K562 (cell line): ENCODE data around the gene GALNT18. TPM values are rescaled to one million over a fixed set of nuclear protein-coding genes. Genes with fewer than 3 reads are reported as not detected.

Source experiments
- ATAC-seq: fragments of 200-7000 bp; cut with Tn5 transposase; 3 replicates; pipeline ENCODE4 v1.9.1; 2020; ENCODE audit warnings: moderate library complexity
- BruUV-seq: library from RNA; stranded (reverse); fragments of 400-500 nt; replicated peaks from 2 replicates; lab custom pipeline; 2021; lab: Mats Ljungman, UMichigan
- CTCF ChIA-PET: fragments of 300-600 bp; formaldehyde crosslinking; extraction: SDS; loops from one replicate; lab custom pipeline; 2021; ENCODE audit warnings: low intra/inter-chr PET ratio; lab: Yijun Ruan, JAX
- POLR2A ChIA-PET: fragments of 300-600, 350-650 bp; sonication (Branson Sonifier 250); formaldehyde crosslinking; extraction: SDS; loops from one replicate; lab custom pipeline; 2021; ENCODE audit warnings: antibody characterized with exemption, inconsistent platforms; lab: Yijun Ruan, JAX
- DNase-seq, 4 experiments: peaks; one replicate each; pipeline versions ENCODE4 v3.0.0 to v3.0.0-alpha.2; 2011 to 2018; ENCODE audit warnings: low spot score in 3 of 4, mixed read lengths in 3 of 4; ENCODE audit errors: extremely low read depth in 1 of 4
- FAIRE-seq: peaks from 2 replicates; lab custom pipeline; 2011; peaks lifted over from hg19 to GRCh38; lab: Jason Lieb, UNC
- H2AFZ ChIP-seq: 2 replicates; pipeline ENCODE4 v1.6.0; 2011; ENCODE audit warnings: low read depth, low read length, control low read depth, inconsistent platforms
- H3K27ac ChIP-seq: fragments of 200-600 bp; 3 replicates; pipeline ENCODE4 v1.8.0; 2011; ENCODE audit warnings: low read depth, mild to moderate bottlenecking, control low read depth, inconsistent platforms, low read length, moderate library complexity, mixed read lengths; ENCODE audit errors: extremely low read depth
- H3K27me3 ChIP-seq, 2 experiments: fragments of 300-600 bp in 1 of 2; 2 replicates in 1 of 2; 3 replicates in 1 of 2; pipeline versions ENCODE4 v1.6.0 to v1.8.0; 2011; ENCODE audit warnings: inconsistent platforms in 2 of 2, low read length in 2 of 2, mild to moderate bottlenecking in 1 of 2, mixed read lengths in 1 of 2, moderate library complexity in 1 of 2; ENCODE audit not compliant: control insufficient read depth in 2 of 2, insufficient read depth in 2 of 2
- H3K36me3 ChIP-seq: fragments of 300-600 bp; 3 replicates; pipeline ENCODE4 v1.8.0; 2011; ENCODE audit warnings: mild to moderate bottlenecking, low read length, inconsistent platforms; ENCODE audit not compliant: control insufficient read depth, insufficient read depth
- H3K4me1 ChIP-seq, 2 experiments: fragments of 200-600 bp in 1 of 2; replicated peaks in 1 of 2; 2 replicates in 1 of 2; 3 replicates in 1 of 2; pipeline versions ENCODE4 v1.5.1 to v1.8.0; 2011; ENCODE audit warnings: inconsistent platforms in 2 of 2, low read length in 2 of 2, mild to moderate bottlenecking in 1 of 2, mixed read lengths in 1 of 2, moderate library complexity in 1 of 2; ENCODE audit not compliant: control insufficient read depth in 2 of 2, insufficient read depth in 2 of 2
- H3K4me2 ChIP-seq: 2 replicates; pipeline ENCODE4 v1.6.1; 2011; ENCODE audit warnings: low read length, control low read depth, inconsistent platforms, mixed read lengths; ENCODE audit not compliant: insufficient read depth
- H3K4me3 ChIP-seq: fragments of 200-600 bp; sonication (generic), shearing (Covaris generic); 2 replicates; pipeline ENCODE4 v1.5.1; 2016; ENCODE audit warnings: control low read depth, inconsistent platforms
- H3K79me2 ChIP-seq: fragments of 200-600 bp; 3 replicates; pipeline ENCODE4 v1.8.0; 2011; ENCODE audit warnings: low read length, inconsistent platforms; ENCODE audit not compliant: control insufficient read depth, insufficient read depth
- H3K9ac ChIP-seq, 2 experiments: 2 replicates each; pipeline versions ENCODE4 v1.6.0 to v1.6.1; 2011; ENCODE audit warnings: low read depth in 2 of 2, low read length in 2 of 2, control low read depth in 1 of 2, inconsistent platforms in 1 of 2, mild to moderate bottlenecking in 1 of 2, mixed read lengths in 1 of 2; ENCODE audit not compliant: insufficient read depth in 1 of 2
- H3K9me1 ChIP-seq: one replicate; pipeline ENCODE4 v1.6.0; 2011; ENCODE audit warnings: inconsistent platforms, mild to moderate bottlenecking, low read length, moderate library complexity; ENCODE audit not compliant: control insufficient read depth, insufficient read depth
- H3K9me3 ChIP-seq: replicated peaks from 2 replicates; pipeline ENCODE4 v1.5.1; 2011; ENCODE audit warnings: low read depth, low read length, inconsistent platforms; ENCODE audit not compliant: control insufficient read depth, insufficient read depth
- H4K20me1 ChIP-seq: replicated peaks from 2 replicates; pipeline ENCODE4 v1.6.1; 2011; ENCODE audit warnings: low read length, inconsistent platforms, mixed read lengths; ENCODE audit not compliant: control insufficient read depth, insufficient read depth
- BDP1 ChIP-seq: IDR thresholded peaks from 3 replicates; pipeline ENCODE4 v1.6.1; 2011; ENCODE audit not compliant: insufficient read length, insufficient read depth
- EGR1 ChIP-seq: fragments of 450-650 bp; conservative IDR thresholded peaks from 2 replicates; pipeline ENCODE4 v1.6.1; 2017; ENCODE audit warnings: mild to moderate bottlenecking
- HBP1 ChIP-seq: fragments of 450-650 bp; formaldehyde crosslinking; IDR thresholded peaks from 2 replicates; pipeline ENCODE4 v1.4.0; 2022; ENCODE audit warnings: missing genetic modification characterization
- JUNB ChIP-seq: fragments of 450-650 bp; formaldehyde crosslinking; conservative IDR thresholded peaks from 2 replicates; pipeline ENCODE4 v1.4.0; 2020; ENCODE audit warnings: mild to moderate bottlenecking
- KDM1A ChIP-seq, 2 experiments: fragments of 450-650 bp; IDR thresholded peaks; 2 replicates each; pipeline ENCODE4 v1.6.1; 2016; ENCODE audit warnings: mild to moderate bottlenecking in 2 of 2
- PBX2 ChIP-seq, 2 experiments: IDR thresholded peaks in 1 of 2; conservative IDR thresholded peaks in 1 of 2; 2 replicates each; pipeline ENCODE4 v1.6.1; 2016; ENCODE audit warnings: low read depth in 2 of 2, mild to moderate bottlenecking in 1 of 2, missing compliant biosample characterization in 1 of 2, missing genetic modification characterization in 1 of 2, moderate library complexity in 1 of 2
- PHB2 ChIP-seq: fragments of 450-650 bp; IDR thresholded peaks from 2 replicates; pipeline ENCODE4 v1.6.1; 2017; ENCODE audit warnings: low read depth
- PRPF4 ChIP-seq: fragments of 200-400 bp; formaldehyde crosslinking; IDR thresholded peaks from one replicate; pipeline ENCODE4 v1.6.1; 2017; ENCODE audit warnings: low read length, low read depth, mild to moderate bottlenecking; ENCODE audit not compliant: insufficient read depth, poor library complexity, severe bottlenecking
- SMAD4 ChIP-seq: fragments of 250-450 bp; sonication (Bioruptor Pico); conservative IDR thresholded peaks from 2 replicates; pipeline ENCODE4 v1.8.0; 2021; ENCODE audit warnings: inconsistent platforms, mild to moderate bottlenecking, moderate library complexity
- XRCC4 ChIP-seq: IDR thresholded peaks from one replicate; pipeline ENCODE4 v1.6.1; 2011; ENCODE audit not compliant: insufficient read depth, insufficient read length; ENCODE audit errors: extremely low read depth
- ZNF124 ChIP-seq: sonication (generic); formaldehyde crosslinking; IDR thresholded peaks from 2 replicates; pipeline ENCODE4 v1.8.1; 2022; ENCODE audit warnings: missing genetic modification reagents
- ZNF146 ChIP-seq: IDR thresholded peaks from one replicate; pipeline ENCODE4 v1.6.1; 2018; ENCODE audit warnings: missing compliant biosample characterization; ENCODE audit not compliant: unreplicated experiment
- ZNF23 ChIP-seq: fragments of 250-450 bp; sonication (Bioruptor Pico); IDR thresholded peaks from 2 replicates; pipeline ENCODE4 v1.4.0; 2020; ENCODE audit warnings: mild to moderate bottlenecking
- ZNF354B ChIP-seq: fragments of 250-450 bp; sonication (Bioruptor Pico); IDR thresholded peaks from 2 replicates; pipeline ENCODE4 v1.4.0; 2020
- ZNF431 ChIP-seq: sonication (generic); formaldehyde crosslinking; IDR thresholded peaks from 2 replicates; pipeline ENCODE4 v1.8.0; 2022; ENCODE audit warnings: mild to moderate bottlenecking, missing genetic modification reagents
- WGBS: fragments of 100-300 bp; shearing (Covaris generic); methylation state at CpG from one replicate; pipeline ENCODE4 v1.1.6; 2016; ENCODE audit warnings: low coverage, mixed read lengths; ENCODE audit not compliant: insufficient coverage; ENCODE audit errors: missing lambda C conversion rate; 5-methylcytosine and 5-hydroxymethylcytosine counted together
- in situ Hi-C: fragments of 300-500 bp; cut with MboI; formaldehyde crosslinking; loops from 4 replicates; pipeline ENCODE4 v1.15.0; 2018; ENCODE audit warnings: inconsistent platforms, mixed read lengths
- intact Hi-C: fragments of 100-400 bp; cut with micrococcal nuclease; formaldehyde crosslinking; loops from 2 replicates; pipeline ENCODE4 v1.14.2; 2022
- polyA plus RNA-seq, 8 experiments: library from polyadenylated mRNA; depleted of rRNA in 4 of 8; stranded (reverse) in 5 of 8; unstranded in 3 of 8; fragments of >200 nt; fragmentation: Nextera tagmentation in 2 of 8; fragmentation: Illumina TruSeq in 1 of 8; extraction: Ambion mirVana in 2 of 8; extraction: Trizol in 1 of 8; gene quantifications; 2 replicates each; pipeline versions ENCODE4 v1.2.1 to v1.2.3, GENCODE V29; 2011 to 2014; ENCODE audit warnings: inconsistent platforms in 1 of 8, missing spikeins in 1 of 8
- total RNA-seq, 7 experiments: library from RNA; depleted of rRNA in 6 of 7; stranded (reverse); fragments of >200 nt in 6 of 7; fragmentation: Illumina TruSeq in 2 of 7; extraction: Trizol in 2 of 7; gene quantifications; 2 replicates each; pipeline versions ENCODE4 v1.2.1 to v1.2.3, GENCODE V29; 2011 to 2021; ENCODE audit warnings: low replicate concordance in 1 of 7

Gene GALNT18
- total and polyA plus RNA-seq, 9 of the 15 experiments (the other 6 are each of a cell fraction or from before 2014, with no cell fraction given): not detected

GRCh38 chr11:11243590-11244469, 378.0 kb downstream of the GALNT18 start (continued):
- no peak for TF ChIP-seq XRCC4
- TF ChIP-seq PHB2: no peak
- TF ChIP-seq ZNF354B (CRISPR knock-in tag): no peak
- TF ChIP-seq SMAD4 (CRISPR knock-in tag): no peak

- ATAC-seq: no peak
- no peak overlapping the region for H3K4me3 ChIP-seq
- no peaks in the 10 kb centered on the region for H3K9me1 ChIP-seq
- H3K27me3 ChIP-seq: peaks cover 0 to 8% of the 10 kb centered on the region in 2 experiments; a peak in 2 of 5 replicates
- intact Hi-C loops (no loop called here), in situ Hi-C loops (no loop called here)
- no peak overlapping the region for H3K27ac ChIP-seq
- no peak overlapping the region for H3K4me2 ChIP-seq
- DNase-seq: no peak
- H3K9me3 ChIP-seq: no peaks in the 10 kb centered on the region
- no peaks in the 10 kb centered on the region for H3K4me1 ChIP-seq
- FAIRE-seq: no peak
- no peak overlapping the region for H3K9ac ChIP-seq
- ChIA-PET POLR2A (interaction anchor here (1.1 to 1.3 kb wide), 2 partner anchors 10 to 12 kb away, joined by 3 to 4 read pairs; no protein-coding TSS in a partner anchor), CTCF (no interaction called here)
- H4K20me1 ChIP-seq: no peaks in the 10 kb centered on the region
- BruUV-seq: no TSS peak
- WGBS: 0% methylated on average over 6 of the region's 6 CpGs
- no peaks in the 10 kb centered on the region for H3K79me2 ChIP-seq
- TF ChIP-seq ZNF146 (CRISPR knock-in tag) (no peak), PBX2 (CRISPR knock-in tag; IDR thresholded peaks at IDR 0.05; ENCODE audit: low read depth) (no peak), PBX2 (tag; conservative IDR thresholded peaks at IDR 0.05; ENCODE audit: low read depth) (no peak), PRPF4 (no peak), ZNF124 (CRISPR knock-in tag) (no peak), HBP1 (CRISPR knock-in tag) (no peak), EGR1 (no peak), KDM1A (IDR thresholded peaks at IDR 0.05) (no peak), JUNB (CRISPR knock-in tag) (no peak), BDP1 (no peak), ZNF23 (no peak), ZNF431 (CRISPR knock-in tag) (no peak)
- TF ChIP-seq, all 486 proteins: peak for 0
- no peaks in the 10 kb centered on the region for H3K36me3 ChIP-seq
- no peak overlapping the region for H2AFZ ChIP-seq
These were observed 378.6 kb downstream of the GALNT18 start for GRCh38 chr11:11243209-11243589.
